Bone marrow (tissue), 2 donors: ENCODE data around the gene SLC23A2.
"Not testable (repeated sequence)": the region's sequence is repeated elsewhere in the genome, so short reads cannot be mapped to it uniquely, and the experiment has no call there.

Experiments
- DNase-seq, 2 donors: peaks; one replicate each; lab custom pipeline; 2025; lab: John Stamatoyannopoulos, UW

SLC23A2 gene

DNA sequence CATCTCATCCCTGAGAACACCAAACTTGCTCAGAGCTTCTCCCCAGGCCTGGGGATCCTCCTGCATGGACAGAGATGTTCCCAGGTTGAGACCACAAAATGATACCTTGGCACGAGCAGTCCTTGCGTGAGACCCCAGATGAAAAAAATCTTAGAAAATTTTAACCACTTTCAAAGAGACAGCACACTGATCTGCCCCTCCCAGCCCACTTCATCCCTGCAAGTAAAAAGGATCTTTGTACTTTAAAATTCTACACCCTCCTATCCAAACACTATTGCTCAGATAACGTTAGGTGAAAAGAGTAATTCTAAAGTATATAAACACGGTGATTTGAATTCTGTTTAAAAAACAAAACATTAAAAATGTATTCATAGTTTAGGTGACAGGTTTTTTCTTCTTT, 98.5 kb downstream of the SLC23A2 start:
- no peak for DNase-seq

DNA sequence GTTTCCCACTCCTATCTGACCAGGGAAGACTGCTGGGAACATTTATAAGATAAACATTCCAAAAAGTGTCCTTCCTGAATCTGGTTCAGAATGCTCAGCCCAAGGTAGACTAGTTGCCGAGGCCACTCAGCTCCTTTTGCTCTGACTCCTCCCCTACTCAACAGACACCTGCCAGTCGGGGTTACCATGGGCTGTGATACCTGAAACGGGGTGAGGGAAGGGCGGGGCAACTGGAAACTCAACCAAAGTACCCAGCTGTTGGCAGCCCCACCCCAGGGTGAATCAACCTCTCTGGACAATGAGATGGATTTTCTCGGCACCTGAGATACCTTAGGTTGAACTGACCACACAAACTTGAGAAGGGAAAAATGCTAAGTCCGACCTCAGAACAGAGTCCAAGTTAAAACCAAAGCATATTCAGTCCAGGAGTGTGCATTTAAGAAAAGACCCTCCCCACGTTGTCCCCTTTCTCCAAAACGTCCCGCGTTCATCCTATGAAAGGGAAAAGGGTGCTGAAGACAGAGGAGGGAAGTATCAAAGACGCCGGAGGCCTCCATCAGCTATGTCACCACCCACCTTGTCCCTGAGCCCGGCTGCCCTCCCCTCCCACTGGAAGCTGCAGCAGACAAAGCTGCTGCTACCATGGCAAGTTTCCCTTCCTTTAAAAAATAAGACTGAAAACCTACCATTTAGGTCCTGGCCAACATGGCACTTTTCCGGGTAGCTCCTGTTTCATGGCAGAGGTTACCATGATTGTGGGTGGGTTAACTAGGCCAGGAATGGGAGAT, 100.1 kb downstream of the SLC23A2 start:
- DNase-seq: no peak

DNA sequence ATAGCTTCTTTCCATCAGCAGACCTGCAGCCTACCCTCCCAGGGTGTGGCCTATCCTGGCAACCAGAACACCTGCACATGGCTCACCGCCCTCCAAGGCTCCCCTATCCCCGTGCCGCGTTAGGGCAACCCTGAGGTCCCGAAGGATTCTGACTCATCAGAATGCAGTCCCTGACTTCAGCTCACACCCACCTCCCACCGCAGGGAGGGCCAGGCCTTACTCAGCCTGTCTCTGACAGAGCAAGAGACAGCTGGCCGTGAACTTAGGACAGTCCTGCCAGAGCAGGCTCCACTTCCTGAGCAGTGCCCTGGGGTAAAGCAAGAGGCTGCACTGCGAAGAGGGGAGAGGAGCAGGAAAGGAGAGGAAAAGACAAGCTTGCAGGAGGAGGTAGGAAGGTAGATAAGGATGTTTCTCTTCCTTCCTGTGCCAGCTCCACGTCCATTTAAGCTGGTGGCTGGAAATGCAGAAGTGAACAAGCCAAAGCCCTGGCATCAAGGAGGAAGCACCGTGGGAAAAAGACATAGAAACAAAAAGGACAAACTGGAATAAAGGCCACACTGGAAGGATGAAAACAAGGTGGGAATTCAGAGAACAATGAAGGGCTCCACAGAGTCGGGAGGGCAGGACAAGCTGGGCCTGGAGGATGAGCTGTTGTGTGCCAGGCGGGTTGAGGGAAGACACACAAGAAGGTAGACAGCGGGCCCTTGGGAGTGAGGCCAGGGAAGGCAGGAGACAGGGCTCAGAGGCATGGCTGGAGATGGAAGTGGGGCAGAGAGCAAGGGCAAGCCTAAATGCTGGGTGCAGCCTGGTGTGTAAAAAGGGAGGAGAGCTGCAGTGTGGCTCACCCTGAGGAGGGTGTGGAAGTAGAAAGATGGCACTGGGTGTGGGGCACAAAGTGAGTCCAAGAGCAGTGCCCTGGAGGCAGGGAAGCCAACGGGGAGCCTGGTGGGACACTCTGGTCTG, 102.7 kb downstream of the SLC23A2 start:
- DNase-seq: no peak

DNA sequence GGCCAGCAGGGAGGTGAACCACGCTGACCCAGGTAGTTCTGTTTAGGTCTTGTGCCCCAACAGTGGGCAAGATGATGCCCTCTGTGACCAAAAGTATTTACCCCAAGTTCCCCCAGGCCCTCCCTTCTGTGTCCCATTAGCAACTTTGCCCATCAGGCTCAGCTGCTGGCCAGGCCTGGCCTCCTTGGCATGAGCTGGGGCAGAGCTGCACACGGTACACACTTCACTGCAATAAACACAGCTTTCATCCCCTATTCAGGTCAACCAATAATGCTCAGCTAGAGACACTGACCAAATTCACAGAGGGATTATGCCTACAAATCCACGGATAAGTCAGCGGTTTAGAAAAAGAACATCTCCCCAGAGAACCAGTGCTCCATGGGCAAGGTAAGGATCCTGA, 103.7 kb downstream of the SLC23A2 start:
- DNase-seq: no peak

DNA sequence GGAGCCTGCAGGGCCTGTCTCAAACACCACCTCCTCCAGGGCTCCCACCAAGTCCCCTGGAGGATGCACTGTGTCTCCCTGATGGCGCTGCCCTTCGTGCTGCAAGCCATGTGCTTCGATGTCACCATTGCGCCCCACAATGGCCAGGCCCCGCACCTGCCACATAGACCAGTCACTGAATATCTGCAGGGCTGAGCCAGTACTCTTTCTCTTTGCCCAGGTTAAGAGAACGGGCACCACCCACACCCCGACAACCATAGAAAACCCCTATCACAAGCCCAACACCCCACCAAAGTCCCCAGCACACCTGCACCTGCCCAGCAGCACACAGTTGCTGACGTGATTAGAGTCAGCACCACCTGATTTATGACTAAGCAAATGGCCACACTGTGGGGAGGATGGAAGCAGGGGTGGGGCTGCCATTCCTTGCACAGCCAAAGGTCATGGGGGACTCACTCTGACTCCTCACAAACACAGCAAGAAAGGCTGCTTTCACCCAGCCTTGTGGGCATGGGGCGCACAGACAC, 104.3 kb downstream of the SLC23A2 start:
- no peak for DNase-seq

DNA sequence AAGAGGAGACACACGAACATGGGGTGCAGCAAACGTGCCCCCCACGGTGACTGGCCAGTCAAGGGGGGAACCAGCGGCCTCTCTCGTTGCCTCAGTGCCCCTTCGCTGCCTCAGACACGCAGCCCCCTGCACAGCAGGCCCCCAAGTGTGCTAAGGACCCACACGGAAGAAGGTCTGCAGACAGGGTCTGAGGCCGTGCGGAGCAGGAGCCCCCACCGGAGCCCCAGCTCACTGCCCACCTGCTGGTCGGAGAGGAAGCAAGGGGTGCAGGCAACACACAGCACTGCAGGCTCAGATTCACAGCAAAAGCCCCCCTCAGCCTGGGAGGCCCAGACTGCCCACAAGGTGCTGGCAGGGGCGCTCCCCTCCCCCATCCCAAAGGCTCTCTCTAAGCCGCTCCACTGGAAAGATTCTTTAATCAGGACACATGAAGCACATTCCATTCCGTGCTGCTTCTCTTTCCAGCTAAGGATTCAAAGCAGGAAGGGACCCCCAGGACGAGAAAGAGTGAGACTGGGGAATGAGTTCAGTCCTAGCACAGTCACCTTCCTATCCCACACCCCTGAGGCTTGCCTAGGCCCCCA, 105.1 kb downstream of the SLC23A2 start:
- no peak for DNase-seq

DNA sequence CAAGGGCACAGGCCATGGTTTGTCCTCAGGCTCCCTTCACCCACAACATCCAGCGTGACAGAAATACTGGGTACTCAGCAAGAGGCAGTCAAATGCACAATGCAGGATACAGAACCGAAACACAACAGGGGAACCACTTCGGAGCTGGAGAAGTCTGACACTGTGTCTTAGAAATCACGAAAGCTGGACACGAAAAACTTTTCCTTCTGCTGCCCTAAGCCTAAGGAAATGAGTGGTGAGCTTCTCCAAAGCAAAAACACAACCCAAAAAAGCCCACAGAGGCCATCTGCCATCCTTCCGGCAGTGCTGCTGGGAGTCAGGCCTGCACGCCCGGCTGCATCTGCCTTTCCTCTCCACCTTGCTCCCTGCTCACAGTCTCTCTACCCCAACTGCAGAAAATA, 106.3 kb downstream of the SLC23A2 start:
- no peak for DNase-seq

DNA sequence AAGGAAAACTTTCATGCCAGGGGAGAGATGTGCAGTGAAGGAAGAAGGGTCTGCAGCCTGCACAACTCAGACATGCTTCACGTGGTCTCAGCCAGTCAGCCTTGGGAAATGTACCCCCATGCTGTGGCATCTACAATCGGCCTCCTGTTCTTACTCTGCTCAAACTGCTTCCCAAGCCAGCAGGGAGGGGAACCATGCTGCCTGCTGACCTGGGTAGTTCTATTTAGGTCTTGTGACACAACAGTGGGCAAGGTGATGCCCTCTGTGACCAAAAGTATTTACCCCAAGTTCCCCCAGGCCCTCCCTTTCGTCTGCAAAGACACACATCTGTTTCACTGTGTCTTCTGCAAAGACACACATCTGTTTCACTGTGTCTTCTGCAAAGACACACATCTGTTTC, 106.9 kb downstream of the SLC23A2 start:
- no peak for DNase-seq

DNA sequence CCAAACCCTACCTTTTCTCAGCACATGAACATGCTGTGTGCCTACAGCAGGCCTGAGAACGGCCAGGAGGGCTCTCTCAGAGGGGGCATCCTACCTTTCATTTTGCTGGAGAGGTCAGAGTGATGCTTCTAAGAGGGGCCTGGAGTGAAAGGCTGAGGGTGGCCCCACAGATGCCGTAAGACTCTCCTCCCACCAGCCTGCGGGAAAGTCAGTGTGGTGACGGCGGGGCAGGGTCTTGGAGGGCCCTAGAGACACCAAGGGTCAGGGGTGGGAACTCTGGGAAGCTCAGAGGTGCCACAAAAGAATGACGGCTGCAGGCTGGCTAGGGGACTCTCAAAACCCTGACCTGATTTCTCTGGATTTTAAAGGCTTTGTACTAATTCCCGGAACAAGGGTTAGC, 107.6 kb downstream of the SLC23A2 start:
- no peak for DNase-seq

DNA sequence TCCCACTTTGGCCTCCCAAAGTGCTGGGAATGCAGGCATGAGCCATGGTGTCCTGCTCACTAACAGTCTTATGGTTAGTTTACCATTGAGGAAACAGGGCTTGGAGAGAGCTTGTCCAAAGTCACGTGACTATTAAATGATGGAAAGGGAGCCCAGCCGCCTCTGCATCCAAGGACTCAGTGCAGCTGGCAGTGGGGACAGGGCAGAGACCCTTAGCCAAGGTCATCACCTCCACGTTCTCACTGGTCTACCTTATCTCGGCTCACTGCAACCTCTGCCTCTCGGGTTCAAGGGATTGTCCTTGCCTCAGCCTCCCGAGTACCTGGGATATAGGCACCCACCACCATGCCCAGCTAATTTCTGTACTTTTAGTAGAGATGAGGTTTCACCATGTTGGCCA, 109.3 kb downstream of the SLC23A2 start:
- DNase-seq: no peak

DNA sequence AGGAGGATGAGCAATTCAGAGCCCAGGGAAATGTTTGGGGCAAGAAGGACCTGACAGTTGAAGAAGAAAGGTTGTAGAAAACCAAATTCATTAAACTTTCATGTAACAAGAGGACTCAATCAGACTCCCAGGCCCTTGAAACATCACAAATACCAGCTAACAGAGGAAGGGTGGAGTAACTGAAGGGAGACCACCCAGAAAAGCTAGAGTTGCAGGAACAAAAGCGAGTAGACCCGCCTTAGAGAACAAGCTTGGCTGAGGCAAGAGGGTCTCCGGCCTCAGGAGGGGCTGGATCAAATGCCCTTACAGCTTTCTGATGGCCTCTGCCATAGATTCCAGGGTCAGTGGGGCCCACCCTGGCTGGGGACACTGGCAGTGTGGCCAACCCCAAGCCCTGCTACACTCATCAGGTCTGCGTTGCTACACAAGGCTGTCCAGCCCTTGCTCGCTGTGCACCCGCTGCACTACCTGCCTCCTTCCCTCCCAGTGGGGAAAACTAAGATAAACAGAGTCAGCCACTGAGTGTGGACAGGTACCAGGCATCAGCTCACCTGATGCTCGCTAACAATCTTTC, 110.0 kb downstream of the SLC23A2 start:
- no peak for DNase-seq

DNA sequence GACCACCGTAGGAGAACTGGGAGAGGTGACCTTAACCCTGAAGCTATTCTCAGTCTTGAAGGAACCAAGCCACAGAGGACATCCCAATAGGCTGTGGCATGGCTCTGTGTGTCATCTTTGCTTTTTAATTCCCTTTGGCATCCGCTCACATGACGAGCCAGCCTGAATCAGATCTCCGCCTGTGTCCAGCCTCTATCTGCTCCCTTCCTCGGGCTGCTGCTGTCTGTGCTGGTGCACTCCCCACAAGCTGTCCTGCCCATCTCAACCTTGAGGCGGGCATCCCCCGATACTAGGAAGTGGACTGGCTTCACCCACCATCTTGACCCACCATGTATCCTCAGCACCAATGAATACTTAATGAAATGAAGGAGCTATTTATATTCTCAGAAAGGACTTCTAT, 111.9 kb downstream of the SLC23A2 start:
- no peak for DNase-seq

DNA sequence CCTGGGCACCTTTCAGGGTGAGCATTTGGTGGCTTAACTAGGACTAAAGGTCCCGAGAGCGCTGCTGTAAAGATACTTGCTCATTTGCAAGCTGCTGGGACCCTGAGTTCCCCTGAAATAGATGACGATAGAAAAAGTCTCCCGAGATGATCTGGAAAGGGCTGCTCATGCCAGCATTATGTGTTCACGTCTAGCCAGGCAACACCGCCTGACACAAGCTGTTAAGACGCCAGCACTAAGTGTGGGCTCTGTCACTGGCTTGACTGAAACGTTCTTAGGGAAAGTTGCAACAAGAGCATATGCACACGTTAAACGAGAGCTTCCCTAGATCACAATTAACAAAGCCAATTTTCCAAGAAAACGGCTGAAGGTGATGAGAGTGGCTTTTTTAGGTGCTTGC, 113.7 kb downstream of the SLC23A2 start:
- no peak for DNase-seq

DNA sequence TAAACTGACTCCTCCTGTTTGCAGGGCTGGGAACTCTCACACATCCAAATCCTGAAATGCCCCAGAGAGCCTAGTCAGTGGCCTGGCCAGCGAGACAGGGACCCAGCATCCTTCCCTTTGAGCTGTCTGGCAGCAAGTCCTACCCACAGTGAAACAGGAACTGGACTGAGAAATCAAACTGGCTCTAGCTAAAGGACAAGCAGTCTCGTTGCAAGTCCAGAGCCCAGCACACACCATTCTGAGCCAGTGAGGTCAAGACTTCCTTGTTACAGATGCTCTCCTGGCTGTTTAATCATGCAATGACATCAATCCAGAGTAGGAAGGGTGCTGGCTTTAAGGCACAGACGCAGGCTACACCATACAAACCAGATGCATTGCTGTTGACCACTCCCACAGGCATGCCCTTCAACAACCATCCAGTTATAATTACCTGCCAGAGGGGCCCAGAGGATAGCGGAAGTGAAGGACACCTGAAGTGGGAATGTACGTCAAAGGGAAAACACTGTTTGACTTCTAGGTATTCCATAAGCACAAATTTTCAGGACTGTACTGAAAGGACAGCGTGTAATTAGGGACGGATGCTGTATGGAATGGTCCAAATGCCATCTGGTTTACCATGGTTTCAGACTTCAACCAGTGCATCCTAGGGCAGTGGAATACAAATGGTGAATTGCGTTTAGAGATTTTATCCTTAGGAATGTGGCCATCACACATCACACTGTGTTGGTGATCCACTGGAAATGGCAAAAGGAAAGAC, 114.4 kb downstream of the SLC23A2 start:
- DNase-seq: no peak

DNA sequence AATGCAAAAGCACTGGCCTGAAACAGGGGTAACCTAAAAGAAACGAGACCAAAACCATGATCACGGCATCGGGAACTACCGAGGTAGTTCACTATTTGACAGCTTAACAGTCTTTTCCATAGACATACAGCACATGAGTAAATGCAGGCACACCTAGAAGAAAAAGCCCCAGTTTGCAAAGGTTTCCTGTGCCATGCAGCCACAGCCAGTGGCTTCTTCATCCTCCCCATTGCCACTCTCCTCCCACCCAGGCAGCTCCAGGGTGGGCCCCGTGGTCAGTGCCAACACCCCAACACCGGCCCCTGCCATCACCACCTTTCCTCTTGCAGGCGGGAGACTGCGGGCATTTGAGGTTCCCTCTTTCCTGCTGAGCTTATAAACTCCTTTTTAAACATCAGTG, 115.4 kb downstream of the SLC23A2 start:
- DNase-seq: no peak

DNA sequence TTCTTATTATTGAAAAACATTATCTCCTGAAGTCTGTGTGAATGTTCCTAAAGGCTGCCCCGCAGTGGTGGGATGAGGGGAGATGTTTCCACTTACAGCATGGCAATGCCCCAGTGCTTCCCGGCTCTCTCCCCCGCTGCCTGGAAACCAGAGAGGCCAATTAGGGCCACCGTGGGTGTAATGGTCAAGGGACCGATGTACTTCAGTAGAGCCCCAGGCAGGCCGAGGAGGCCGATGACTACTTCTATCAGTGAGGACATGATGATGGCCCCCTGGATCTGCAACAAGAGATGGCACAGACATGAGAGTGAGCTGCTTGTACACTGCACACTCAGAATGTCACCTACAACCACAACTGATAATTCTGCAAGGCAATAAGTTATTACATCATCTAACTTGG, 117.8 kb downstream of the SLC23A2 start:
- DNase-seq: no peak

DNA sequence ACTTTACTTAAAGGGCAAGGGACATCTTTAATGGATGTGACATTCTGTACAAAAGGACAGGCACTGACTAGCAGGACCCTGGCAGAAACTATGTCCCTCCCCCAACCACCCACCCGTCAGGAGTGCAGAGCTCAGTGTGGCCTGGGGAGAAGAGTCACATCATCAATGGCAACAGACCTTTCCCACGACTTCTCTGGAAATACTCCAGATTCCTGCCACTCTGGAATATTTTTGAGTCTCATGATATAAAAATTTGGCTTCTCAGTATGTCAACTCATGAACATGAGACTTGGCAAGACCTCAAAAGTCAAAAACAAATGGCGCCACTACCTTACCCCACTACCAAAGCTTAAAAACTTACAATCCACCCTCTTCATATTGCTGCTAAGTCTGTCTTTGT, 118.3 kb downstream of the SLC23A2 start:
- no peak for DNase-seq

DNA sequence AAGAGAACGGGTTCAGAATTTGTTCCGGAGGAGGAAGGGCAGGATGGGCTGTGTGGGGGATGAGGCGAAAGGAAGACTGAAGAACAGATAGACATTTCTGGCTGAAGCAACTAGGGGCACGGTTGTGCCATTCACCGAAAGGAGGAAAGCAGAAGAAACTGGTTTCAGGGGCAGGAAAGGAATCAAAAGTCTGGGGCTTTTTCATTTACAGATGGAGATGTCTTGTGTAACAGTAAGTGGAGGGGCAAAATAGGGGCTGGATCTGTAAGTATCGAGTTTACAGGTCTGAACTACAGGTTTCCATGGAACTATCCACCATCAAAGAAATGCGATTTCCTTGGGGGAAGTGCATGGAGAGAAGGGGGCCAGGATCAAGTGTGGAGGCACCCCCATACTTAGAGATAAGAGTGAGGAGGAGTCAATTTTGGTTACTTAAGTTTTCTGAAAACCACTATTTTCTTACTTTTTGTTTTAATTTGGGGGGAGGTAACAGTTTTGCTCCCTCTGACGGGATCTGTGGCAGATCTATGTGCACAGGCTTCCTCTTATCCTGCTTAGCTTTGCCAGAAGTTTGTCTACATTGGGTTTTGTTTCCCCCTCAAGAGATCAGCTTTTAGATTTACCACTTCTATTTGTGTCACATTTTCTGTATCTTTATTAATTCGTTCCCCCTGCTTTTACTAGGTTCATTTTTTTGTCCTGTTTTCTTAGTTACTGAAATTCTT, 120.1 kb downstream of the SLC23A2 start:
- DNase-seq: peak in 1 of 2 donors; percentile 4

DNA sequence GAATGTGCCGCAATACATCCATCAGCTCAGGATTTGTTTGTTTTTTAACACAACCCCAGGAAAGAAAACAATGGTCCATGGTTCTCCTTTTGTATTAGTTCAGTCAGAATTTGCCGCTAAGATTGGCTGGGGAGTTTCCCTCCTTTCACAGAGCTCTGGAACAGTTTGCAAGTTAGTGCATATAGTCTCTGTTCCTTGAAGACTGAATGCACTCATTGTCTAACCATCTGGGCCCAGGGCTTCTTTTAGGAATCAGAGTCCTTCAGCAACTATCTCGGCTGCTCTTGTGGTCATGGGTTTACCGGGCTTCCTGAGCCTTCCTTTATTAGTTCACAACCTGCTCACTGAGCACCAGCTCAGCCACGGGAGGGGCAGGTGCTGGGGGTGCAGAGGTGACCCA, 121.3 kb downstream of the SLC23A2 start:
- no peak for DNase-seq

DNA sequence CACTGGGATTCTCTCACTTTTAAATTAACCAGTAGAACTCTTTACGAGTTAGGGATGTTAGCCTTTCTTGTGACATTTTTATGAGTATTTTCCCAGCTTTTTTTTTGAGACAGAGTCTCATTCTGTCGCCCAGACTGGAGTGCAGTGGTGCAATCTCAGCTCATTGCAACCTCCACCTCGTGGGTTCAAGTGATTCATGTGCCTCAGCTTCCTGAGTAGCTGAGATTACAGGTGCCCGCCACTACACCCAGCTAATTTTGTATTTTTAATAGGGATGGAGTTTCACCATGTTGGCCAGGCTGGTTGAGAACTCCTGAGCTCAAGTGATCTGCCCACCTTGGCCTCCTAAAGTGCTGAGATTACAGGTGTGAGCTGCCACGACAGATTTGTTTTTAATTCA, 123.2 kb downstream of the SLC23A2 start:
- not testable (repeated sequence) for DNase-seq

DNA sequence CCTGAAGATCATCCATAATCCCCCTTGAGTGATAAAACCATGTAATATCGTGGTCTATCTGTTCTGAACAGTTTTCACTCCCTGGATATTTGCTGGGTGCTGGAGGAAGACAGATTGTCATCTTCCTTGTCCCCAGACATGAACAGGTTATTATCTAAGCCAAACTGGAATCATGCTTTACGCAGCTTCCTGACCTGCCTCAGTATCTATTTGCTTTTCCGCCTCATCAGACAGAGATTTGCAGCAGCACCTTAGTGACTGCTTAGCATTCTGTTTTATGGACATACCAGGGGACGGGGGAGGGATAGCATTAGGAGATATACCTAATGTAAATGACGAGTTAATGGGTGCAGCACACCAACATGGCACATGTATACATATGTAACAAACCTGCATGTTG, 124.6 kb downstream of the SLC23A2 start:
- DNase-seq: no peak
